Activated CD4-positive, alpha-beta T cell treated with anti-CD3 and anti-CD28 coated beads, Interleukin-2, amount 10 ng/mL, durations not matched to agents 24 days and 14 days (primary cell): ENCODE results near the gene SLC6A4. TPM values are rescaled to one million over a fixed set of nuclear protein-coding genes. Genes with fewer than 3 reads are reported as not detected.
"Not testable (repeated sequence)": the region's sequence is repeated elsewhere in the genome, so short reads cannot be mapped to it uniquely, and the experiment has no call there.

Source experiments
- DNase-seq: peaks from one replicate; pipeline ENCODE4 v3.0.0; 2022
- H3K27ac Mint-ChIP-seq: one replicate; pipeline ENCODE4 v1.8.0; 2022; ENCODE audit warnings: mild to moderate bottlenecking, mixed read lengths
- H3K27me3 Mint-ChIP-seq: one replicate; pipeline ENCODE4 v1.8.0; 2022; ENCODE audit warnings: mixed read lengths
- H3K36me3 Mint-ChIP-seq: one replicate; pipeline ENCODE4 v1.8.0; 2022; ENCODE audit warnings: low read depth, mild to moderate bottlenecking, mixed read lengths
- H3K4me1 Mint-ChIP-seq: one replicate; pipeline ENCODE4 v1.8.0; 2021; ENCODE audit warnings: mixed read lengths
- H3K4me3 Mint-ChIP-seq: one replicate; pipeline ENCODE4 v1.8.0; 2022; ENCODE audit warnings: mild to moderate bottlenecking, moderate library complexity, mixed read lengths
- H3K9me3 Mint-ChIP-seq: one replicate; pipeline ENCODE4 v1.8.0; 2021; ENCODE audit warnings: mixed read lengths
- intact Hi-C: fragments of 100-400 bp; cut with micrococcal nuclease; formaldehyde crosslinking; loops from one replicate; pipeline ENCODE4 v1.15.1; 2023
- total RNA-seq: library from RNA; stranded (reverse); gene quantifications from 2 replicates; pipeline ENCODE4 v1.2.3, GENCODE V29; 2022

Gene SLC6A4
- total RNA-seq, 1 donor from 2014 or later: not detected

DNA sequence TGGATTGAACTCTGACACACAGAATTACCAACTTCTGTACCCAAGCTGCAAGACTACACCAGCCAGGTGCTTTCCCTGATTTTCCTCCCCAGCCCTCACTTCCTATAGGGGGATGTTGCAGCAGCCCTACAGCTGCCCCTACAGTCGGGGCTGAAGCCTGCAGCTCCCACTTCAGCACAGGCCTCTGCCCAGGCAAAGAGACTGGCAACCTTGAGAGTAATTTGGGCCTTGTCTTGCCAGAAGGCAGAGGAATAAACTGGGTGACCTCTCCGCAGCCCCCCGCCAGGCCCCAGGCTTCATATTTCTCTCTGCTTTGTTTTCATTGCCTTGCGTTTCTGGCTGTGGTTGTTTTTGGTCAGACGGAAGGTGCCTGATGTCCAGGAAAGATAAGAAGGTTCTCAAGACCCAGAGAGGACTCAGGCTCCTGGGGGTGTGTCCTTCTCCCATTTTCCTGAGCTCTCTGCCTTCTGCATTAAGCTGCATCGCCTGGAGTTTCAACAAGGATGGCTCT, 32.0 kb downstream of the SLC6A4 start:
- peaks cover 13% of the 10 kb centered on the region for H3K27me3 Mint-ChIP-seq
- H3K36me3 Mint-ChIP-seq: no peaks in the 10 kb centered on the region
- no peak overlapping the region for H3K27ac Mint-ChIP-seq
- intact Hi-C loops: no loop called here
- H3K9me3 Mint-ChIP-seq: no peaks in the 10 kb centered on the region
- H3K4me3 Mint-ChIP-seq: no peak overlapping the region
- no peaks in the 10 kb centered on the region for H3K4me1 Mint-ChIP-seq
- no peak for DNase-seq

DNA sequence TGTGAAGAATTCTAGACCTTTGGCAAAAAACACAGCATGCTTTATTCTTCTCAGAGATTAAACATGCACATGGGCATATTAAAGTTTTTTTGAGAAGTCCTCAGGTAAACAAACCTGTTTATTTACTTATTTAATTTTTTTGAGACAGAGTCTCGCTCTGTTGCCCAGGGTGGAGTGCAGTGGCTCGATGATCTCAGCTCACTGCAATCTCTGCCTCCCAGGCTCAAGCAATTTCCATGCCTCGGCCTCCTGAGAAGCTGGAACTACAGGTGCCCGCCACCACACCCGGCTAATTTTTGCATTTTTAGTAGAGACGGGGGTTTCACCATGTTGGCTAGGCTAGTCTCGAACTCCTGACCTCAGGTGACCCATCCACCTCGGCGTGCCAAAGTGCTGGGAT, 34.8 kb downstream of the SLC6A4 start:
- H3K9me3 Mint-ChIP-seq, intact Hi-C loops, H3K27ac Mint-ChIP-seq, DNase-seq, H3K36me3 Mint-ChIP-seq, H3K4me1 Mint-ChIP-seq, H3K4me3 Mint-ChIP-seq, H3K27me3 Mint-ChIP-seq: not testable (repeated sequence)

- Mint-ChIP-seq H3K4me3 (no peak overlapping the region), H3K27ac (no peak overlapping the region), H3K9me3 (no peaks in the 10 kb centered on the region), H3K36me3 (no peaks in the 10 kb centered on the region), H3K27me3 (peaks cover 4% of the 10 kb centered on the region), H3K4me1 (peaks cover 3% of the 10 kb centered on the region)
- intact Hi-C loops: no loop called here
- DNase-seq: no peak
These were observed 35.4 kb downstream of the SLC6A4 start for GRCh38 chr17:30200106-30200505.

DNA sequence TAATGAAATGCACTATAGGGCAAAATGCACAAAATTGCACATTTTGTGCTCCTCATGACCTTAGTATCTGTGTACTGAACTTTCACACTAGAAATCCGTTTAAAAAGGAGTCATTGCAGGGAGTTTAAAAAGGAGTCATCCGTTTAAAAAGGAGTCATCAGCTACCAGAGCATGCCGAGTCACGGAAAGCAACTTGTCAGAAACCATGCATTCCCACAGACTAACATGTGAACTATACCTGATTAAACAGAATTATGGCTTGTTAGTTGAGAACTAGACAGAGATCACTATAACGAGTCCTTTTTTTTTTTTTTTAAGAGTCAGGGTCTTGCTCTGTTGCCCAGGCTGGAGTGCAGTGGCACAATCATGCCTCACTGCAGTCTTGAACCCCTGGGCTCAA, 35.9 kb downstream of the SLC6A4 start:
- Mint-ChIP-seq H3K27me3 (peaks cover 7% of the 10 kb centered on the region), H3K4me1 (peaks cover 3% of the 10 kb centered on the region), H3K9me3 (no peaks in the 10 kb centered on the region), H3K36me3 (no peaks in the 10 kb centered on the region), H3K27ac (no peak overlapping the region), H3K4me3 (no peak overlapping the region)
- intact Hi-C loops: no loop called here
- no peak for DNase-seq

DNA sequence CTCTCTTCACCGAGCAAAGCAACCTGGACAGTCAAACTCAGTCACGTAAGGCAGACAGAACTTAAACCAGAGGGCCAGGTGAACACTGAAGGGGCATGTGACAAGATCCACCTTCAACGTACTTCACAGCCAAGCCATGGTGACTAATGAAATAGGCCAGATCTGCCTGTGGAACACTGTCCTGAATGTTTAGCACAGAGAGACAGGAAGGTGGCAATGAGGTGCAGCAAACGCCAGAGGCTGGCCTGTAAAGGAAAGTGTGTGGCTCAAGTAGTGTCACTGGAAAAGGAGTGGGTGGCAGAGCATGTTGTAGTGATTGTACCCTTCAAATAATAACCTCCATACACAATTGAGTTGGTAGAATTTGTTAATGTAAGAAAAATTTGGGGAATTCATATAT, 38.1 kb downstream of the SLC6A4 start:
- no peak overlapping the region for H3K4me3 Mint-ChIP-seq
- no peak overlapping the region for H3K27ac Mint-ChIP-seq
- H3K36me3 Mint-ChIP-seq: no peaks in the 10 kb centered on the region
- peaks cover 3% of the 10 kb centered on the region for H3K4me1 Mint-ChIP-seq
- DNase-seq: no peak
- peaks cover 14% of the 10 kb centered on the region for H3K27me3 Mint-ChIP-seq
- intact Hi-C loops: no loop called here
- no peaks in the 10 kb centered on the region for H3K9me3 Mint-ChIP-seq

- peaks cover 18% of the 10 kb centered on the region for H3K27me3 Mint-ChIP-seq
- H3K27ac Mint-ChIP-seq: no peak overlapping the region
- no peaks in the 10 kb centered on the region for H3K9me3 Mint-ChIP-seq
- H3K4me3 Mint-ChIP-seq: no peak overlapping the region
- no peak for DNase-seq
- H3K36me3 Mint-ChIP-seq: no peaks in the 10 kb centered on the region
- H3K4me1 Mint-ChIP-seq: peaks cover 3% of the 10 kb centered on the region
- intact Hi-C loops: no loop called here
These were observed 39.0 kb downstream of the SLC6A4 start for GRCh38 chr17:30196504-30196903.

- Mint-ChIP-seq H3K4me3 (no peak overlapping the region), H3K9me3 (no peaks in the 10 kb centered on the region), H3K4me1 (peaks cover 4% of the 10 kb centered on the region), H3K27me3 (peaks cover 18% of the 10 kb centered on the region), H3K36me3 (peaks cover 9% of the 10 kb centered on the region), H3K27ac (no peak overlapping the region)
- DNase-seq: no peak
- intact Hi-C loops: no loop called here
These were observed 44.4 kb downstream of the SLC6A4 start for GRCh38 chr17:30191072-30191471.

- intact Hi-C loops: no loop called here
- Mint-ChIP-seq H3K27me3 (peaks cover 11% of the 10 kb centered on the region), H3K4me1 (peaks cover 4% of the 10 kb centered on the region), H3K36me3 (peaks cover 29% of the 10 kb centered on the region), H3K27ac (no peak overlapping the region), H3K4me3 (no peak overlapping the region), H3K9me3 (no peaks in the 10 kb centered on the region)
- DNase-seq: peak; percentile 33
These were observed 47.1 kb downstream of the SLC6A4 start for GRCh38 chr17:30188211-30188939.

DNA sequence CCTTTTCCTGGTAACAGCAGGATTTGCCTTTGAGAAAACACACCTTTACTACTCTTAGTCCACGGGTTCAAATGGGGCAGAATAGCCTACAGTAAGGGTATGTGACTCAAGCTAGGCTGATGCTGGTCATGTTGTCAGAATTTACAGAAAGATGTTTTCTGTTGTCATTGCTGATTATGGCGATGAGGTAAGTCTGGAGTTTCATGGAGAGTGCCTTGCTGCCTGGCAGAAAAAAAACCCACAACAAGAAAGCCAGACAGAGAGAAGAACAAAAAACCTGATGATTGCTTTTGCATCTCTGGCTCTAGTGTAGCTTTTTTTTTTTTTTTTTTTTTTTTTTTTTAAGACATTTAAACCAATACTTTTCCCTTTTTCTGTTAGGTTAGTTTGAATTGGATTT, 47.9 kb downstream of the SLC6A4 start:
- peaks cover 33% of the 10 kb centered on the region for H3K36me3 Mint-ChIP-seq
- H3K9me3 Mint-ChIP-seq: no peaks in the 10 kb centered on the region
- H3K27ac Mint-ChIP-seq: no peak overlapping the region
- intact Hi-C loops: no loop called here
- H3K4me1 Mint-ChIP-seq: peaks cover 4% of the 10 kb centered on the region
- H3K27me3 Mint-ChIP-seq: peaks cover 6% of the 10 kb centered on the region
- no peak overlapping the region for H3K4me3 Mint-ChIP-seq
- peak; percentile 34 for DNase-seq

- Mint-ChIP-seq H3K4me3 (no peak overlapping the region), H3K36me3 (peaks cover 35% of the 10 kb centered on the region), H3K9me3 (no peaks in the 10 kb centered on the region), H3K4me1 (peaks cover 4% of the 10 kb centered on the region), H3K27ac (no peak overlapping the region), H3K27me3 (peaks cover under 1% of the 10 kb centered on the region)
- intact Hi-C loops: no loop called here
- DNase-seq: no peak
These were observed 48.7 kb downstream of the SLC6A4 start for GRCh38 chr17:30186761-30187160.

DNA sequence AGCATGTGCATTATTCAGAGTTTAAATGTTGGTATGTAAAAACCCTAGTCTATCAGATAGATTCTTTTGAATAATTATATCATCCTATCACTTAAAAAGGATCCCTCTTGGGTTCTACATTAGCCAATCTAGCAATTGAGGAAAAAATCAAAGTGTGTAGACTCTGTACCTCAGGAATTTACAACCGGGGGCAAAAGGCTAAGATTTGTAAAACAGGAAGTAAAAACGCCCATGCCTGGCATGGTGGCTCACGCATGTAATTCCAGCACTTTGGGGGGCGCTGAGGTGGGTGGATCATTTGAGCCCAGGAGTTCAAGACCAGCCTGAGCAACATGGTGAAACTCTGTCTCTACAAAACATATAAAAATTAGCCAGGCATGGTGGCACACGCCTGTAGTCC, 58.6 kb downstream of the SLC6A4 start:
- Mint-ChIP-seq H3K27me3 (no peaks in the 10 kb centered on the region), H3K36me3 (peaks cover 55% of the 10 kb centered on the region), H3K27ac (no peak overlapping the region), H3K4me1 (peaks cover 6% of the 10 kb centered on the region), H3K4me3 (no peak overlapping the region), H3K9me3 (no peaks in the 10 kb centered on the region)
- intact Hi-C loops: no loop called here
- DNase-seq: no peak

- no peak overlapping the region for H3K4me3 Mint-ChIP-seq
- intact Hi-C loops: no loop called here
- H3K36me3 Mint-ChIP-seq: peaks cover 45% of the 10 kb centered on the region
- DNase-seq: no peak
- peaks cover 11% of the 10 kb centered on the region for H3K4me1 Mint-ChIP-seq
- H3K9me3 Mint-ChIP-seq: no peaks in the 10 kb centered on the region
- no peak overlapping the region for H3K27ac Mint-ChIP-seq
- no peaks in the 10 kb centered on the region for H3K27me3 Mint-ChIP-seq
These were observed 60.9 kb downstream of the SLC6A4 start for GRCh38 chr17:30174556-30174955.

DNA sequence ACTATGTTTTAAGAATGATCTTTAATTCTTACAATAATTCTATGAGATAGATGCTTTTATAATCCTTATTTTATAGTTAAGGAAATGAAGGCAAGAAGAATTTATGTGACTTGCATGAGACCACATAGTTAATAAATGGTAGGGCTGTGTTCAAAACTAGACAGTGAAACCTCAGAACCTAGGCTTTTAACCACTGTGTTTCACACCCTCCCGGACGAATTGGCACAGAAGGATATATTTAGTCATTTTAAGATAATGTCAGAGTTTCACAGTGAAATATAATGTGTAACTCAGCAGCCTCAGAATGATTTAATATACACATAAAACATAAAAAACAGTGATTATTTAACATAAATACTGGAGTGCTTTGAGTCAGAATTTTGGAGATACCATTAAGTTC, 61.8 kb downstream of the SLC6A4 start:
- Mint-ChIP-seq H3K27ac (no peak overlapping the region), H3K4me1 (peaks cover 11% of the 10 kb centered on the region), H3K27me3 (no peaks in the 10 kb centered on the region), H3K4me3 (no peak overlapping the region), H3K9me3 (no peaks in the 10 kb centered on the region), H3K36me3 (peaks cover 42% of the 10 kb centered on the region)
- DNase-seq: no peak
- intact Hi-C loops: loop anchor here (2.0 kb wide), 1 partner anchor 15 kb away; no protein-coding TSS in a partner anchor

DNA sequence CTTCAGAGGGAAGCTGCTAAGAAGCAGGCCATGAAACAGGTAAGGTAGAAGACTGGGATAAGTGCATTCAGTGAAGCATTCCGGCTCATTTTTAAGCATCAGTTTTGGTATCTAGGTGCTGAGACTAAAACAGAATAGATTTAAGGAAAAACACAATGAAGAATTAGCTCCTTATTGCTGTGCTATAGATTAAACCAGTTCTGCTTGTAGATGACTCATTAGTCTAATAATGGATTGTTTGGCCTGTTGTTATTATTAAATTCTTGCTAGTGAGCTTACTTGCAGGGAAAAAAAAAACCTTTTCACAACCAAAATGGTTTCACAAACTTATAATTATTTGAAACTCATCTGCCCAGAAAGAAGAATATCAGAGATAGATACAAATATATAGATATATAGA, 62.9 kb downstream of the SLC6A4 start:
- no peak for DNase-seq
- no peaks in the 10 kb centered on the region for H3K9me3 Mint-ChIP-seq
- no peak overlapping the region for H3K27ac Mint-ChIP-seq
- intact Hi-C loops: loop anchor here (2.0 kb wide), 1 partner anchor 14 kb away; no protein-coding TSS in a partner anchor
- no peak overlapping the region for H3K4me3 Mint-ChIP-seq
- peaks cover 40% of the 10 kb centered on the region for H3K36me3 Mint-ChIP-seq
- no peaks in the 10 kb centered on the region for H3K27me3 Mint-ChIP-seq
- H3K4me1 Mint-ChIP-seq: peaks cover 11% of the 10 kb centered on the region
